OCI-M2 (cell line): ENCODE measurements around the gene WDR27.

Experiments used
- DNase-seq: peaks from one replicate; lab custom pipeline; 2025; ENCODE audit not compliant: unreplicated experiment; lab: John Stamatoyannopoulos, UW

Gene WDR27

DNA sequence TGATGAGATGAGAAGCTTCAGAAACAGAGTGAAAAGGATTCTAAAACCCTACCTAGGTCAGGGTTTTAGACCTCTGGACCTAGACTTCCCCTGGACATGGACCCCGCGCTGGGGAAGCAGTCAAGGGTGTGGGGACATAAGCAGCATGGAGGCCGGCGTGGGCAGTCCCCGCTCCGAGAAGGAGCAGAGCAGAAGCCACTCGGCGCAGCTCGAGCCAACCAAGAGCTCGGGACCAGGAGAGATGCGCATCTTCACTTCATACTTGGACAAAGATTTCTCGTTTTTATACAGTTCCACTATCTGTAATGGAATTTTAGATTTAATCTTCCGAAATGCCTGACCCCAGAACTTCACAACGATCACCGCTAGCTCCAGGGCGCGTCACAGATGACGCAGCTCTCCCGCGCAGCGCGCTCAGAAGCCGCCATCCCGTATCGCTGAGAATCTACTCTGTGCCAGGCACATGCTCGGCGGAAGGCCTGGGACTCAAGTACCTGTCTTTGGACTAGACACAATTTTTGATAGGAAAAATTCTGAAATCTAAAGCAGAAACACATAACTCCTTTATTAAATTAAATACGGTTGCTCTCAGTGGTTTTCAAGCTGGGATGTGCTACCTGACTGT is 60.3 kb downstream of the WDR27 start:
- DNase-seq, result no peak

DNA sequence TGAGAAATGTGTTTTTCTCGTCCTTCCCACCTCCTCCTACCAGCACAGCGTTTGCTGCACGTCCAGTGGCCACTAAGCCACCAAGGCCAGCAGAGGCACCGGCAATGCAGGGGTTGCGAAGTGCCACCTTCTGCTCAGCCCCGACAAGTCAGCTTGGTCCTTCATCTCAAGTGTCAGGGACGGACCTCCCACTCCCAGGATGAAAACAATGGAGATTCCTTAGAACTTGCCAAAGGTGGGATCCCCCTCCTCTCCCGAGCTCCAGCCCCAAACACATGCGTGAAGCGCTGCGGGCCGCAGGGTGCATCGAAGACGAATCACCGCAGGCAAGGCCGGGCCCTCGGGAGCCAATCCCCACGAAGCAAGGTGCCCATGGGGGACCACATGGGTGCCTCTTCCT is 60.8 kb downstream of the WDR27 start:
- DNase-seq, result no peak

DNA sequence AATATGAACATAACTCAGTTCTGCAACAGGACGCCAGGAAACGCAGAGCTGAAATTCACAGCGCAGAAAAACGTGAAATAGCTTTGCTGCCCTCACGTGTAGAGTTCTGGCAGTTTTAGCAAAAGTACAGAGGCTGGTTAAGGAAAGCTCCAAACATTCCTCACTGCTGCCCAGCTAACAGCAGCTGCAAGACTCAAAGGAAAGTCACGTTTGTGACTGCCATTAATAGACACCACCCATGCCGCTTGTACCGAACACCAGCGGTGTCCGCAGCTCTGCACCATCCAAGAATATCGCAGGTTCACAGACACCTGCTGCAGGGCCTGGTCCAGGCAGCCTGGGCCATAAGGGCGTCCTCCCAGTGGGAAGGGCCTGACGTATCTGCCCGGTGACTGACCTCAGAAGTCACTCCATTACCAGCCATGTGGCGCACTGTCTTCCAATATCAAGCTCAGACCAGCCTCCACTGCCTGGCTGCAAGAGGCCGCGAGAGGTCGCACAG is 61.4 kb downstream of the WDR27 start:
- DNase-seq, result no peak

DNA sequence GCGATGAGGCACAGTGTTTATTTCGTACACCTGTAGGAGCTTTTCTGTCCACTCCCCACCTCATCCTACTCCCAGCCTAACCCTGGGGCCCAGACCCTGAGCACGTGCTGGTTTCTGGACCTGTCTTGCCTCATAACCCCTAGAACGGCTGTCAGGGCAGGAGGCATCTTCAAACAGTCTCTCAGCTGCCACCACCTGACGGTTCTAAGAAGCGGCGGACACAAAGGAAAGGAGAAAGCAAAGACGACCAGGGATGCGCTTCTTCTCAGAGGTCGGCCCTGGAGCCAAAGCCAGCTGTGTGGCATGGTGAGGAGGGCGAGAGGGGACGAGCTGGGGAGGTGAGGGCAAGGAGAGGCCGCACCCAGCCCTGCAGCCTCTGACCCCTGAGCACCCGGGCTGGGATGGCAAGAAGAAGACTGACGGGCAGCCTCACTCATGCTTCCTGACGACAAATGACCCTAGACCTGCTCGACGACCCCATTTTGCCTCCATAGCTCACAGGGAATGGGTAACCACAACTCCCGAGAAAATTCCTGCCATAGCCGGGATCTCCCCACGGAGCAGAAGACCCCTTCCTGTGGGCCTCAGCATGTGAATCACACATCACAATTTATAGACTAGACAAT is 62.1 kb downstream of the WDR27 start:
- DNase-seq, result no peak

DNA sequence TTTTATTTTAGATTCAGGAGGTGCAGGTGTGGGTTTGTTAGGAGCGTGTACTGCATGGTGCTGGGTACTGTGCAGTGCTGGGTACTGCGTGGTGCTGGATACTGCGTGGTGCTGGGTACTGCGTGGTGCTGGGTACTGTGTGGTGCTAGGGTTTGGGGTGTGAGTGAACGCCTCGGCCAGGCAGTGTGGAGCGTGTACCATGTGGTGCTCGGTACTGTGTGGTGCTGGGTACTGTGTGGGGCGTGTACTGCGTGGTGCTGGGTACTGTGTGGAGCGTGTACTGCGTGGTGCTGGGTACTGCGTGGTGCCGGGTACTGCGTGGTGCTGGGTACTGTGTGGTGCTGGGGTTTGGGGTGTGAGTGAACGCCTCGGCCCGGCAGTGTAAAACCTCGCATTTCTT is 62.9 kb downstream of the WDR27 start:
- no peak for DNase-seq

DNA sequence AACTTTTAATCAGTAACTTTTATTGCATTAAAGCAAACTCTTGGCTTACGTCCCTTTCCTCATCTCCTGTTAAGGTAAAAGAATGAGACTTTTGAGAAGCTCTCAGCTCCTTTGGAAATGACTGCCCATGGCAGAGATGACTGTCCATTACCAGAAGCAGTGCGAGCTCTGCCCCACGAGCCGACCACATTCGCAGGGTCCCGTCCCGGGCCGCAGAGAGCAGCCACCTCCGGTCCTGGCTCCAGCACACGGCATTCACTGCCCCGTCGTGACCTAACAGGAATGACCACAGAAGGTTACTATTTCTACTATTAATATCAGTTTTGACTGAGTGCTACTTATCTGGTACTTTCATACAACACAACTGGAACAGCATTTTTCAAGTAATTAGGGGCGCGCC is 63.4 kb downstream of the WDR27 start:
- no peak for DNase-seq

DNA sequence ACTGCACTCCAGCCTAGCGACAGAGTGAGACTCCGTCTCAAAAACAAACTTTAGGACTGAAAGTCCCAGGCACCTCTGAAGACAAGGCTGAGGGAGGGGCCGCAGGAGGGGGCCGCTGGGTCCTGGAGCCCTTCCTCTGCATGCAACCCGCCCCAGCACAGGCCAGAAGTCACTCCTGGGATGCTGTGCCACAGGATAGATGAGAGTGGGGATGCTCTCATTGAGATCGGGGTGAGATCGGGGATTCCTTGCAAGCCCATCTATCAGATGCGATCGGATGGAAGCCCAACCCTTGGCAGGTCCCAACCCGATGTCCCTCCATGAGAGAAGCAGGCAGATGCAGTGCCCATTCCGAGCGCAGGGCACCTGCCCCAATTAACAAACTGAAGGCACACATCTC is 66.5 kb downstream of the WDR27 start:
- DNase-seq, result no peak

DNA sequence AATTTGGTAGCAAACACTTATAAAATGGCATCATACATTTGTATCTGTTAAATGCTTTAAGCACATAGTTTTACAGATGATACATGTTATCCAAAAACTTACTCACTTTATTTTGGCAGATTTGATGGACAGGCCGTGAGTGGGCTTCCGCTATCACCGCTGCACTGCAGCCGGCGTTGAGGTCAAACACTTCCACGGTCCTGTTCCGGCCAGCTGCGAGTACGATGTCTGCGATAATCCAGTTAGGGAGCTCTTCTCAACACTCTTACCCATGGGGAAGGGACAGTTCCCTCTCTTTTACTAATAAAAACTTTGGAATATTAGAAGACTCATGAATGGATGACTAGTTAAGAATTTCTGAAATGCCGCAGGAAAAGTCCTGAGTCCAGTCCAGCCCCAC is 69.0 kb downstream of the WDR27 start:
- no peak for DNase-seq

DNA sequence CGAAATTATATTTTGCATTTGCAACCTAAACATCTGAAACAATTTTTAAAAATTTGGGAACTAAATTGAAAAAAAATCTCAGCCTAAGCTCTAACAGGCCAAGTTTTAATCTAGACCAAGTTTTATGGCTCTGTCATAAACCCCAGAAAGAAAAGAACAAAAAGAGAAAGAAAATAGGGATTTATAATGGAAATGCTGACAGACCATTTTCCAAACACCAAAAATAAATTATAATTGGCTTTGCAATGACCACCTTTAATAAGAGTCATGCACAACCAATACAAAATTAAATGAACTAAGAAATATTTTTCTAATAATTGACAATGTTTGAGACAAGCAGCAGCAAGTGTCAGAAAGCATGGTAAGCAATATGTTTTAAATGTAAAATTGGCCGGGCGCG is 72.6 kb downstream of the WDR27 start:
- no peak for DNase-seq

DNA sequence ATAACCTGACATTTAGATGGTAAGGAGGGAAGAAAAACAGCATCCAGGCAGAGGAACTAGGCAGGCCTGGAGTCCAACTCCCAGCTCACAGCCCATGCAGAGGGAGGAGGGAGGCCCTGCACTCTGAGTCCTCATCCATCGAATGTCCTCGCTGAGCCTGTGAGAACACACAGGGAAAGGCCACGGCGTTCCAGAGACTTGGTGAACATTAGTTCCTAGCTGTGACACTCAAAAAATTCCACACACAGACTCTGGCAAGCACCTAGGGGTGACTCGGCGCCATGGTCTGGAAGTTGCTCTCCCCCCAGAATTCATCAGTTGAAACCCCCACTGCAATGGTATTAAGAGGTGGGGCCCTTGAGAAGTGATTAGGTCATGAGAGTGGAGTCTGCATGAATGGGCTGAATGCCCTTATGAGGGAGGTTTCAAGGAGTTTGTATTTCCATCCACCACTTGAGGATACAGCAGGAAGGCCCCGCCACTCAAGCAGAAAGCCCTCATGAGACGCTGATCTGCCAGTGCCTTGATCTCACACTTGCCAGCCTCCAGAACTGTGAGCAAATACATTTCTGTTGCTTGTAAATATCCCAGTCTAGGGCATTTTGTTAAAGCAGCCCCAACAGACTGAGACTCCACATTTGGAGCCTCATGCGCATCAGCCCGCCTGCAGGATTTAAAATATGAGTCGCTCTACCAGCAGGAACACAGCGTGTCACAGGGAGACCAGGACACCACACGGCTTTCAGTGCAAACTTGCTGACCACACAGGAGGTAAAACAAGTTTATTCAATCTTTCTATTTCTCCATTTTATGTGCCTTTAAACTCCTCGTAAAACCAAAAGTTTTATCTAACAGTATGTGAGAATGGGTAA is 73.9 kb downstream of the WDR27 start:
- no peak for DNase-seq

DNA sequence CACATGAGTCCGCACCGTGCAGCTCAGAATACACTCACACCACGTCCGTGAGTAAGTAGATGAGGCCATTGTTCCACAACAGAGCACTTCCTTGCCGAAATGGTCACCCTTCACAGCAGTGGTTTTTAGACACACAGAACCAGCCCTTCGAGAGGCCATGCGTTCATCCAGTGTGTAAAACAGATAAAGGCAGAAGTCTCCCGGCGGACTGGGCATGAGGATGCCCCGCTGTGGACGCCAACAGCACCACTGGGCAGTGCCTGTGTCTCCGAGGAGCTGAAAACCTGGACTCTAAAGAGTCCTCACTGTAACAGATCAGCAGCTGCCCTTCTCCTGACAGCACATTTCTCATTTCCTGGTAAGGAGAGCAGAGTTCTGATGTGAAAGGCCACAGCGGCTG is 75.2 kb downstream of the WDR27 start:
- no peak for DNase-seq

DNA sequence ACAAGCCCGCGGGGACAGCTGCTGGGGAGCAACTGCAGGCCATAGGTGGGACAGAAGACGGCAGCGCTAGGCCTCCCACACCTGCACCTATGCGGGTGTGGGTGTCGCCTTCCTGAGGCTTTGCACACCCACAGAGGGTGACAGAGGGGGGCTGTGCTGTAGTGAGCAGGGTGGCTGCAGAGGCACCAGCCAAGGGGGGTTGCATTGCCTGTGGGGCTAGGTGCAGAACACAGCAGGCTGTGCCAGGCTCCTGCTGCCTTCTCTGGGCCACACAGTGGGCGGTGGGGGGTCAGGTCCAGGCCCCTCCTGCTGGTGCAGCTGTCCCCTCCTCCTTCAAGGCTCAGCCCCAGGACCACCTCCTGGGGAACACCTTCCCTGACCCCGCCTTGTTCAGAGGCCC is 75.7 kb downstream of the WDR27 start:
- DNase-seq, result no peak

DNA sequence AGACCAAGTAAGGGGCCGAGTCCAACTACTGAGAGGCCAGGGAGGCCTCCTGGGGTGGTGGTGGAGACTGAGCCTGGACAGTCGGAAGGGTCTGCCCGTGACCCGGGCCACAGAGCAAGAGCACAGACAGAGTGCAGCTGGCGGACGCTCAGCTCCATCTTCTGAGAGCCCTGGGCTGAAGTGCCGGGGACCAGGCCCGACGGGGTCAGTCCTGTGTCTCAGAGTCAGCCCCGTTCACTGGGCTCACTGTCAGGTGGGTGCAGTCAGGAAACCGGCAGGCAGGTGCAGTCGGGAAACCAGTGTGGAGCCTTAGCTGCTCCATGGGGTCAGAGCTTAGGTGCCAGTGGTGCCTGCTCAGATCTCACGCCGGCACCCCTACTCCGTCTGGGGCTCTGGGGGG is 76.5 kb downstream of the WDR27 start:
- DNase-seq, result no peak

DNA sequence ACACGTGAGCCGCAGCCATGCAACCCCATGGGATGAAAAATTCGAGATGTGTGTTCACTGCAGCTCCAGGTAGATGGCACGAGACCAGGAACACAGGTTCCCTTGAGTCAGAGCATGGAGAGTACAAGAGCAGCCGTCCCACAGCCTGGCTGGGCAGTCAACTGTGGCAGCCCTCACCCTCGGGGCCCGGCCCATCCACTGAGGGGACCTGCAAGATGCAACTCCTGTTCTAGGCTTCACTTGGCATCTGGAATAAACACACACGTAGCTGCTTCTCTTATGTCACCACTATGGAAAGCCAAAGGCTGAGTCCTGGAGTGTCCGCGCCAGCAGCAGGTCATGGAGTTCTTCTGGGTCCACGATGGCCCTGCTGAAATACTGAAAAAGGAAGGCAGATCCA is 77.0 kb downstream of the WDR27 start:
- no peak for DNase-seq

DNA sequence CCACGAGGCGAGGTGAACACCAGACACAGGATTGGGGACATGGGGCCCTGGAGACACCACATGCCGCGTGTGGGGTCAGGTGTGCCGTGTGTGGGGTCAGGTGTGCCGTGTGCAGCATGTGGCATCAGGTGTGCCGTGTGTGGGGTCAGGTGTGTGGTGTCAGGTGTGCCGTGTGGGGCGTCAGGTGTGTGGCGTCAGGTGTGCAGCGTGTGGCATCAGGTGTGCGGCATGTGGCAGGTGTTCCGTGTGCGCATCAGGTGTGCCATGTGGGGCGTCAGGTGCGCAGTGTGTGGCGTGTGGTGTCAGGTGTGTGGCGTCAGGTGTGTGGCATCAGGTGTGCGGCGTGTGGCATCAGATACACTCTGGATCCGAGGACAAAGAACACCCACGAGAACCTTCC is 77.9 kb downstream of the WDR27 start:
- no peak for DNase-seq

DNA sequence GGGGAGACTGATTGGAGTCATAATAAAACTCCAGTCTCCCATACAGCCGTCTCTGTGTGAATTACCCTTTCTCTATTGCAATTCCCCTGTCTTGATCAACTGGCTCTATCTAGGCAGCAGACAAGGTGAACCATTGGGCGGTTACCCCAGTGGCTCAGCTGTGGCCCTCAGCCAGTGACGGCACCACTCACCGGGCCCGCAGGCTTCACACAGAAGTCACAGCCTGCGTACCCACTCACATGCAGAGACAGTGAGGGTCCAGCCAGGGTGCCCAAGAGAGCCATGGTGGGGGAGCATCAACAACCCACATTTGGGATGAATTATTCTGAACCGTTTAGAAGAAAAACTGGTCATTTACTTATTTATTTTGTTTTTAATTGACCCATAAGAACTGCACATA is 78.5 kb downstream of the WDR27 start:
- no peak for DNase-seq

DNA sequence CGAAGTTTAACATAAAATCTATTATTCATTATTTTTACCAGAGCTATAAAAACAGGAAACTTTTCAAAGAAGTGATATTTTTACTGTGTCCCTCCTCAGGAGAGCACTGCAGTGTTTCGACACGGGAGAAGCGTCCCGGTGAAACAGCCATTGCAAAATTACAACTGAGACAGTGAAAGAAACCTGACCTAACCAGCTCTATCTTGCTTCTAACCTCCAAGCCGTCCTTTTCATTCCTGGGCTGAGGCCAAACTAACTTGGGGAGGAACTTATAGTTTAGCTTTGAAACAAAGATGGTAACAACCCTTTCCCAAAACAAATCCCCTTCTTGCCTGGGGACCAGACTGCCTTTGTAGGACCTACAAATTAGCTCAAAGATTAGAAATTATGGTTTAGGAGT is 79.2 kb downstream of the WDR27 start:
- DNase-seq, result no peak

DNA sequence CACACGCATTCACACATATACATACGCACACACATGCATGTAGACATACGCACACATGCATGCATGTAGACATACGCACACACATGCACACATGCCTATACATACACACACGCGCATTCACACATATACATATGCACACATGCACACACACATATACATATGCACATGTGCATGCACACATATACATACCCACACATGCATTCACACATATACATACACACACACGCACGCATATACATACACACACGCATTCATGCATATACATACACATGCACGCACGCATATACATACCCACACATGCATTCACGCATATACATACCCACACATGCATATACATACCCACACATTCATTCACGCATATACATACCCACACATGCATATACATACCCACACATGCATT is 80.5 kb downstream of the WDR27 start:
- no peak for DNase-seq

DNA sequence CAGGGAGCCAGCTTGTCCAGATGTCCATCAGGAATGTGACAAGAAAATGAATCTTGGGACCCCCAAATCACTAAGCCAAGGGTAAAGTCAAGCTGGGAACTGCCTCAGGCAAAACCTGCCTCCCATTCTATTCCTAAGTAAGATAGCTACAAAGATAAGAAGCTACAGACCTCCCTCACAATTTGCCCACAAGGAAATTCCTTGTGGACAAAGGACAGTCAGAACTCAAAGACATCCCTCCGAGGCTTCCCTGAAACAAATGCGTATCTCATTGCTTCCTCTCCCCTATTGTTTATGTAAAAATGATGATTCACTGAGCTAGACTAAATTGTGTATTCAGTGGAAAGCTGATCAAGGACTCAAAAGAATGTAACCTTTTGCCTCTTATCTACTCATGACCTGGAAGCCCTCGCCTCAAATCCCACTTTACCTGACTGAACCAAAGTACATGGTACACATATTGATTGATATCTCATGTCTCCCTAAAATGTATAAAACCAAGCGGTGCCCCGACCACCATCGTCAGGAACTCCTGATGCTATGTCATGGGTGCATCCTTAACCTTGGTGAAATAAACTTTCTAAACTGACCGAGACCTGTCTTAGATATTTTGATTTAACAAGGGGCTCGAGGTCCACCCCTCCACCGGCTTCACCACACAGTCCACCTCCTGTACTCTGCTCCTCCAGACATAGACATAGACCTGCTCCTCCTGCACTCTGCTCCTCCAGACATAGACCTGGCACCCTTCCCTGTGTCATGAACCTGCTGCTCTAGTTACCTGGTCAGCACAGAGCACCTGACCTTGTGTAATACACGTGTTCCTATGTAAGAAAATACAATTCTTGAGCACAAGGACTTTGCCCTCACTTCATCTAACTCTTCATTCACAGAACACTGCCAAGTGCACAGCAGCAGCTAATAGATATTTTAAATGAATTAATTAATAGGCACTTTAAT is 81.4 kb downstream of the WDR27 start:
- no peak for DNase-seq

DNA sequence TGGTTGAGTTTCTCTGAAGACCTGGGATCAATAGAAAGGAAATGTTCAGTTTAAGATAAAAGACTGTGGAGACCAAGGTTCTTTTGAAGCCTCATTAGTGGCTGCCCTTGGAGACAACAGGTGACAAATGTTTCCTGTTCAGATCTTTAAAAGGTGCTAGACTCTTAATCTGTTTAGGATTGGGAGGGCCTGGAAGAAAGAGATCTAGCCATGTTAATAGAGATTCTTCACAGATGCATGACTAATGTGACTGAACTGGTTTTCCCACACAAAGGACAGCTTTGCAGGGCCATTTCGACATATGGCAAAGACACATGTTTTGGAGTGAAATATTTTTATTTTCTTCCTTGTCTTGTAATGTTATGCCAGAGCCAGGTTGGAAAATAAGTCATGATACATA is 82.2 kb downstream of the WDR27 start:
- DNase-seq, result no peak
